Activated CD8-positive, alpha-beta memory T cell treated with anti-CD3 and anti-CD28 coated beads for 4 hours (primary cell): Measurements from ENCODE around the gene TSFM.

Source experiments
- DNase-seq, 2 donors: peaks; one replicate each; pipeline ENCODE4 v3.0.0-alpha.2; 2020; ENCODE audit warnings: low read depth in 2 of 2

Gene TSFM

DNA sequence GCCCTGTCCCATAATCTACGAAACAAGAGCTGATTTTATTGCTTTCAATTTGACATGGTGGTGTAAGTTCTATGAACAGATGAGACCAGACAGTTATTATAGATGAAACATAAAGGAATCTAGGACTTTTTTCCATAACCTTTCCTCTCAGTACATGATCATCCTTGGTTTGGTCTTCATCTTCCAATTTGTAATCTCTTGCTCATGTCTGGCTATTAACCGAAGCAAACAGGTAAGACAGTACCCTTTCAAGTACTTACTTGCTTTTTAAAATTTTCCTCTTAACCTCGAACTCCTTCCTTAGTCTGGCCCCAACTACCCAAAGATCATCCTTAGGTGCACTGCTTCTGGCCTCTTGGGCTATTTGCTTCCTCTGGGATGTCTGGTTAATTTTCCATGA, 36.6 kb upstream of the TSFM start:
- DNase-seq: no peak

DNA sequence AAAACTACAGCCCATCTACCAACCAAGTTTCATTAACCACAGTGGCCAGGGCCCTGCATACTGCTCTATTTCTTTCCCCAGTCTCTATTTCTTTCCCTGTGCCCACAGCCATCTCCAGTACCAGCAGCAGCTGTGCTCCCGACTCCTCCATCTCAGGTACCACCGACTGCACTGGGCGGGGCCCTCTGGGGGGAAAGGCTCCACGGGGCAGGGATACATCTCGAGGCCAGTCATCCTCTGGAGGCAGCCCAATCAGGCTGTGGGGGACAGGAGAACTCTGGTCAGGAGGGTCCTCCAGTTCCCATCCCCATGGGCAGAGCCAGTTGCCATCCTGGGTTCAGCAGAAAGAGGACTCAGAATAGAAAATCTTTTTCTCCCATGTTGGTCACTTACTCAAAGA, 33.5 kb upstream of the TSFM start:
- DNase-seq: no peak

DNA sequence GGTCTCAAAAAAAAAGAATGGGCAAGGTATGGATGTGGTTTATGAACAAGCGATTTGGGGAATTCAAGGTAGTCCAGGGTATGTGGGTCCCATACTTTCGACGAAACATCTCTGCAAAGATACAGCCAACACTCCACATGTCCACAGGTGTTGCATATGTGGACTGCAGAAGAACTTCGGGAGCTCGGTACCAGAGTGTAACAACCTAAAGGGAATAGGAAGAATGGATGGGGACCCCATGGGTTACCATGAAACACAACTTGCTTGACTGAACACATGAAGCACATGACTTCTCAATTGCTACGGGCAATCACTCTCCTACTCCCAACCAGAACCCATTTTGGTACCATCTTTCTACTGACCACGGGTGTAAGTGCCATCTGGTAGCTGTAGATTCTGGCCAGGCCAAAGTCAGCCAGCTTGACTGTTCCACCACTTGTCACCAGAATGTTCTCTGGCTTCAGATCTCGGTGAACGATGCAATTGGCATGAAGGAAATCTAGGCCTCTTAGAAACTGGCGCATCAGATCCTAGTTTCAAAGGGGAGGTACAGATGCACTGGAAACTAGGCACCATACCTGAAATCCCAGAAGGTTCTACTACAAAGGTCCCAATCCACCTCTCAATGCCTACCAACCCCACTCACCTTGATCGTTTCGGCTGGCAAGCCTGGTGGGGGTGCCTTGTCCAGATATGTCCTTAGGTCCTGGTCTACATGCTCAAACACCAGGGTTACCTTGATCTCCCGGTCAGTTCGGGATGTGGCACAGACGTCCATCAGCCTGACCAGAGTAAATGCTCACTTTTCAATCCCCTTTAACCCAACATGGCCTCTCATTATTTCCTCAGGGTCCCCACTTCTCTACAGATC, 31.8 kb upstream of the TSFM start:
- DNase-seq: no peak

DNA sequence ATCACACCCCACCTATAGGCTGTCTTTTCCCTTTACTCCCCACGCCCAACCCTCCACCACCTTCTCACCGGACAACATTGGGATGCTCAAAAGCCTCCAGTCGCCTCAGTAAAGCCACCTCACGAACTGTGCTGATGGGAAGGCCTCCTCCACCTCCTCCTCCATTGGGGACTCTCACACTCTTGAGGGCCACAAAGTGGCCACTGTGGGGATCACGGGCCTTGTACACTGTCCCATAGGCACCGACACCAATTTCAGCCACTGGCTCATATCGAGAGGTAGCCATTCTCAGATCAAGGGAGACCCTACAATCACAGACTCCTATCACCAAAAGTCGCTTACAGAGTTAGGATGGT, 31.2 kb upstream of the TSFM start:
- DNase-seq: no peak

DNA sequence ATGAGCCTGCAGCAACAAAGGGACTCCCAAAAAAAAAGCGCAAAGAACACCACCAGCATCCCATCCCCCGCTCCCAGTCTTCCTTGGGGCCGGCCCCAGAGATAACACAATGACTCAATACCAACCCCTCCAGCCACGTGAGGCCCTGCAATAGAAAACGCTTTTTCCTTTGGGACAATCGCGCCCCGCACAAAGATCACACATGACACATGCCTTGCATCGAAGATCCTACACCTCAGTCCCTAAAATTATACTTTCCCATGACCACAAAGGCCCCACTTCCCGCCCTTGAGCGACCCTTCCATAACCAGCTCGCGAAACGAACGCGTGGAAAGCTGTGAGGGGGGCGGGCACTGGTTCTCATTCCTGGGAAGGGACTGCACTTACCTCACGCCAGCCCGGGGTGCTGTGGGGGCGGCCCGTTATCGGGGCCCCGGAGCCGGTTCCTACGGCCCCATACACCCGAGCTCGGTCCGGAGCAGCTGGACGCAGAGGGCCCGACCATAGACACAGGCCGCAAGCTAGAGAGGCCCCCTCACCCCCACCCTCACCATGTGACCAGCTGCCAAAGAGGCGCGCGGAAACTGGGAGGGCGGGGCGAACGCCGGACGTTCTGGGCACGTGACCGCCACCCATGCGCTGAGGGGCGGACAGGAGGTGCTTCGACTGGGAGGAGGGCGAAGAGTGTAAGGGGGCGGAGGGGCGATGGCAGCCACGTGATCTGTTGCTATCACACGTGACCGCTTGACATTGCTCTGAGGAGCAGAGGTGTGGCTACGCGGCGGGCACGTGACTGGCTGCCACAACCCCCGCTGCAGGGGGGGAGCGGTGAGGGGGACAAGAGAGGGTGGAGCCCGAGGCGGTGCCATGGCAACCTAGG, 30.6 kb upstream of the TSFM start, which contains the start of gene CDK4:
Gene CDK4 (minus strand): TSS at position 523 of the 880 bp plus-strand sequence. CDS start 593 bp downstream, outside the sequence.
- peak; percentile 97 to 99 for DNase-seq

DNA sequence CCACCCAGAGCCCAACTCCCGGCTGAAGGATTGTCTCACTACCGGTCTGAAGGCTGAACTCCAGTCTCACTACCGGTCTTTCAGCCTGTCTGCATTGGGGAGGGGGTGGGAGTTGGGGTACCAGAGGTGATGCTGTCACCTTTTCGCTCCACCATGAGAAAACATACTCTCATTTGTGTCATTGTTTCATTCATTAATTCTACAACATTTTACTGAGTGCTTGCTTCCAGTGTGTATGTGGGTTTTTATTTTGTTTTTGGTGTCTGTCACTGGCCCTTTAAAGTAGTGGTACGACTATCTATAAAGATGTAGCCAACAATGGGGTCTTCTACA, 30.0 kb upstream of the TSFM start:
- DNase-seq: no peak

DNA sequence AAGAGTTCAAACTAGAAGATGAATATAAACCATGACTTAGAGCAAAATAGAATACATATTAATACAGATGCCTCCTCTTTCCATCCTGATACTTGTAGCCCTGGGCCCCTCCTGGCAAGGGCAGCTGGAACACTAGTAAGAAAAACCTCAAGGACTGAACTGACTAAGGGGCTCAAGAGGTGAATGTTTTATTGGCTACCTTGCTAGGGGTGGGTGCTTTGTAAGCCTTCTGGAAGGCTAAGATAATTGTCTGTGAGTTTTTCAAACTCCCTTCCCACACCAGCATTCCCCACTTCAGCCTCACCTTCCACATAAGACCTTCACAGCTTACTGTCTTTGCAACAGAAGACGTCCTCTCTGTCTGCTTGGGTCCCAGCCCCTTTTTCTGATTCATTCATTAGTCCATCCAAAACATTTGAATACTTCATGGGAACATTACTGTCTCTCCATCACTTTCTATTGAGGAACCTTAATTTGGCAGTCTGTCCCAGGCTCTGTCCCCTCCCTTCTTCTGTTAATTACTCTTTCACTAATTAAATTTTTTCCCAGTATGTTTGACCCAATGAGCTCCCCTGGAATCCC, 28.7 kb upstream of the TSFM start:
- no peak for DNase-seq

DNA sequence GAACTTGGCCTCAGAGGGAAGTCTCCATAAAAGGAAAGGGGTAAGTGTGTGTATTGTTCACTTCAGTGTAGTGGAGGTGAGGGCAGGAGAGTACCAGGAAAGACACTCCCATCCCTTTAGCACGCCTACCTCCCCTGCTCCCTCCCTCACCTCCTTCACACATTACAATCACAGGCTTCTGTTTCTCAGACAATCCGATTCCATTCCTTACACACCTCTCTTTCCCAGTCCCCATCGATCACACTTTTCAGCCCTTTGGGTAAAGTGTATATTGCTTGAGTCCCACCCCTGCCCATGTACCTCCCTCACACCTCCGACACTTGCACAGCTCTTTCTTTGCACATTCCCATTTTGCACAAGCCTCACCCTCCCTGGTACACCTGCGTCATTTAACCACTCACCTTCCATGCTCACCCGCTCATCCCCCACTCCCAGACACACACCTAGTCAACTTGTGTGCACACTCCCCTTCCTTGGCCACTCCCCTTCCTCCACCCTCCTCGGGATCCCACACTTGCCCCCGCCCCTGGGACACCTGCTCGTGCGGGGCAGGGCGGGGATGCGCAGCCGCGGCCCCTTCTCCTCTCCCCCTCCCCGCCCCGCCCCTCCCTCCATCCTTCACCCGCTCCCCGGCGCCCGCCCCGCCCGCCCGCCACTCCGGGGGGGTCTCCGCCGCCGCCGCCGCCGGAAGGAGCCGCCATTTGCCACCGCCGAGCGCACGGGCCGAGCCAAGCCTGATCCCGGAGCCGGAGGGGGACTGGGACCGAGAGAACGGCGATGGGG, 28.0 kb upstream of the TSFM start, which contains the start of gene MARCHF9:
Gene MARCHF9 (plus strand): TSS at position 693 of the 783 bp plus-strand sequence. CDS start 426 bp downstream, outside the sequence.
- DNase-seq: peak; percentile 60 to 71

DNA sequence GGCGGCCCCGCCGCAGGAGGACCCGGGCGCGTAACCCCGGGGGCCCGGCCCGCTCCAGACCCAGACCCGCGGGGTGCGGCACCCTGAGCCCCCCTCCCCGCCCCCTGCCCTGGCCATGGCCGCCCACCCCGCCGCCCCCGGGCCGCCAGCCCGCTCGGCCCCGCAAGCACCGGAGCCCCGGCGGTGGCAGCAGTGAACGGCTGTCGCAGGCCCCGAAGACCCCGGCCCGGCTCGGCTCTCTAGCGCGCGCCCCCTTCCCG, 27.5 kb upstream of the TSFM start:
- no peak for DNase-seq

DNA sequence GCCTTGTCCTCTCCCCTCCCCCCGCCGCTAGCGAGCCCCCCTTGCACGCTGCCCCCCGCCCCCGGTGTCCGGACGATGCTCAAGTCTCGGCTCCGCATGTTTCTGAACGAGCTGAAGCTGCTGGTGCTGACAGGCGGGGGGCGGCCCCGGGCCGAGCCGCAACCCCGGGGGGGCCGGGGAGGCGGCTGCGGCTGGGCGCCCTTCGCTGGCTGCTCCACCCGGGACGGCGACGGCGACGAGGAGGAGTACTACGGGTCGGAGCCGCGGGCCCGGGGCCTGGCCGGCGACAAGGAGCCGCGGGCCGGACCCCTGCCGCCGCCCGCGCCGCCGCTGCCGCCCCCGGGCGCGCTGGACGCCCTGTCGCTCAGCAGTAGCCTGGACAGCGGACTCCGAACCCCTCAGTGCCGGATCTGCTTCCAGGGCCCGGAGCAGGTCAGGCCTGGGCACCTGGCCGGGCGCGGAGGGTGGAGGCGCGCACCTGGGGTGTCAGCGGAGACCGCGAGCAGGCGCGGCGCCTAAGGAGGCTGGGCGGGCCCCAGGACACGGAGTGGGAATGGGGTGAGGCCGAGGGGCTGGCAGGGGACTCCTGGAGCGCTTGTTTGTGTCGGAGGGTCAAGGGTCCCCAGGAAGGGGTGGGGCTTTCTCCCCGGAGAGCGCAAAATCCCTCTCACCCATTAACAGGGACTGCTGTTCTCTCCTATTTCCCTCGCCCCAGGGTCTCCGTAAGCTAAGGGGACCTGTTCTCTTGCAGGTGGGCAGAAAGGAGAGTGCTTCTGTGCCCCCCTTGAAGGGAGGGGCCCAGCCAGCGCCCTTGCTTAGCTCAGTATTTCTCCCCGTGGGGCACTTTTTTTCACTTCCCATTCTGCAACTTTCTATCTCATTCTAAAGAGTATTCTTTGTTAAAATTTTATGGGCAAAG, 26.9 kb upstream of the TSFM start:
- DNase-seq: no peak

DNA sequence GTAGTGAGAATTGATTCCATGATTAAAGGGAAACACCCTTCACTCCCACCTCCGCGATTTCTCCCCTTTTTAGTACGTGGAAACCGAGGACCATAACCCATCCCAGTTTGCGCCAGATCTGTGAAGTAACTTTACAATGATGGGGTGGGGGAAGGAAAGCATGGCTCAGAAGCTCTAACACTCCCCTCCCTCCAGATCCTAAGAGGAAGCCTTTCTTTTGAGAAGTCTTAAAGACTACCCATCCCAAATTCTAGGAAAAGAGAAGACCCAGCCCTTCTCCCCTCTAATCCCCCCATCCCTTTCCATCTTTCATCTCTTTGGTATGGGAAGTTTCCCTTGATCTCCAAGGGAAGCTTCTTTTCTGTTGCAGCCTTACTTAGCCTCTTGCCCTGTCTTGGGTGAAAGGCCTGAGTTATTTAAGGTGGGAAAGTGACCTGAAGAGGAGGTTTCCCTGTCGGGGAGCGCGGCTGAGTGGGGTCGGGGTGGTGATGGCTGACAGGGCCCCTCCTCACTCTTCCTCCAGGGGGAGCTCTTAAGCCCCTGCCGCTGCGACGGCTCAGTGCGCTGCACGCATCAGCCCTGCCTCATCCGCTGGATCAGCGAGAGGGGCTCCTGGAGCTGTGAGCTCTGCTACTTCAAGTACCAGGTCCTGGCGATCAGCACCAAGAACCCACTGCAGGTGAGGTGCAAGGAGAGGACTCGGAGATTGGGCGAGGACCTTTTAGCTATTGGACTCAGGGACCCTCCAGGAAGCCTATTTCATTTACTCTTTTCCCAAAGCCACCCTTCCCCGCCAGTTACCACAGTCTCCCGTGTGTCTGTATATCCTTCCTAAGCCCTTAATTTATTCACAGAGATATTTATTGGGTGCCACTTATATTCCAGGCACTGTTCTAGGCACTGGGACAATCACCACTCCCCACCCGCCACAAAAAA, 25.9 kb upstream of the TSFM start:
- peak in 1 of 2 donors; percentile 48 for DNase-seq

DNA sequence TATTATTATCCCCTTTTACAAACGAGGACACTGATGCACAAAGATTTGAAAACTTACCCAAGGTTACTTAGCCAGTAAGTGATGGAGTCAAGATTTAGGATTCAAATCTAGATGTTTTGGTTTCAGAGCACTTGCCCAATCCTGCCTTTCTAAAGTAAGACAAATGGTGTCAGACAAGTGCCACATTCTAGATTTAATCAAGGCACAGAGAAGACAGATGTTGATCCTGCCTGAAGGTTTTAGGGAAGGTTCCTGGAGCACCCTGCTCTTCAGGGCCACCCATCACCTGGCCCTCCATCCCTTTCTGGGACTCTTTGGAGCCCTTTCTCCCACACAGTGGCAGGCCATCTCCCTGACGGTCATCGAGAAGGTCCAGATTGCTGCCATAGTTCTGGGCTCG, 24.8 kb upstream of the TSFM start:
- no peak for DNase-seq

DNA sequence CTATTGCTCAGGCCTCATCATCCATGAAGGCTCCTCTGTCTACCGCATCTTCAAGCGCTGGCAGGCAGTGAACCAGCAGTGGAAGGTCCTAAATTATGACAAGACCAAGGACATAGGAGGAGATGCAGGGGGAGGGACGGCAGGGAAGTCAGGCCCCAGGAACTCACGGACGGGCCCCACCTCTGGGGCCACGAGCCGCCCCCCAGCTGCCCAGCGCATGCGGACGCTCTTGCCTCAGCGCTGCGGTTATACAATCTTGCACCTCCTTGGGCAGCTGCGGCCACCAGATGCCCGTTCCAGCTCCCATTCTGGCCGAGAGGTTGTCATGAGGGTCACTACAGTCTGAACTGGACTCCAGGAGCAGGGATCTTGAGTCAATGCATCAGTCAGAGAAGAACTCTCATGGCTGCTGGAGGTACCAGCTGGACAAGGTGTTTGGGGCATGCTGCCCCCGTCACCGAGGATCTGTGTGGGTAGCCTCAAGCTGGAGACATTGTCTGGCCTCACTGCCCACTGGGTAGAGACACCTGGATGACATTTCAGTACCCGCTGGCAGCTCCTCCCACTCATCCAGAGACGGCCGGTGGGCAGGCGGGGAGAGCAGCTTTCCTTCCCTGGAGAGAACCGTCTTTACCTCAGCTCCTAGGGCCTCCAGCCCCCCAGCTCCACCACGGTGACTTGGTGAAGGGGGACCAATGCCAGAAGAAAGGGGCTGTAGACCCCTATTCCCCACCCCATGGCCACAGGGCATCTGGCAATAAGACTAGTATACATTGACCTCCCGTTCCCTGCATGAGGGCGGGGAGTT, 23.8 kb upstream of the TSFM start:
- no peak for DNase-seq

DNA sequence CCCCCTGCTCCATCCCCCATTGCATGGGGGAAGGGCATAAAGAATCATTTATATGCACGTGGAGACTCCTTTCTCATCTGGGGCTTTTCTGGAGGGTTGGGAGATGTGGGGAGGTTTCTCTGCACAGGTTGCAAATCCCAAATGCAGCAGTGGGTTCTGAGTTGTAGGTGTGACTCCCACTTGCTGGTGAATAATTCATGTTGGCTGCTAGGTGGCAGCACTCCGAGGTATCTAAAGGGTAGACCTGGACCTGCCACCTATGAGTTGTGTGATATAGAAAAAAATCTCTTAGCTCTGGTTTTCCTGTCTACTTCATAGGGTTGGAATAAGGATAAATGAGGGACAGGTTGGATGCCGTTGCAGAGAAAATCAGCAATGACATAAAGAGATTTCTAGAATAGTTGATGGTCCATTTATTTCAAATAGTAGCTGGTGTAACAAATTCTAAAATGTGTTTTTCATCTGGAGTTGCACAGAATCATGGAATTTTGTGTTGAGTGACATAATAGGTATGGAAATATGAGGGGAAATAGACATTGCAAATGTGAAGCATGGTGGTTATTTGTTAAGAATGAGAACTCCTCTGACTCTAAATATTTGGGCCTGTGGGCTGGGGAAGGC, 23.1 kb upstream of the TSFM start:
- no peak for DNase-seq

DNA sequence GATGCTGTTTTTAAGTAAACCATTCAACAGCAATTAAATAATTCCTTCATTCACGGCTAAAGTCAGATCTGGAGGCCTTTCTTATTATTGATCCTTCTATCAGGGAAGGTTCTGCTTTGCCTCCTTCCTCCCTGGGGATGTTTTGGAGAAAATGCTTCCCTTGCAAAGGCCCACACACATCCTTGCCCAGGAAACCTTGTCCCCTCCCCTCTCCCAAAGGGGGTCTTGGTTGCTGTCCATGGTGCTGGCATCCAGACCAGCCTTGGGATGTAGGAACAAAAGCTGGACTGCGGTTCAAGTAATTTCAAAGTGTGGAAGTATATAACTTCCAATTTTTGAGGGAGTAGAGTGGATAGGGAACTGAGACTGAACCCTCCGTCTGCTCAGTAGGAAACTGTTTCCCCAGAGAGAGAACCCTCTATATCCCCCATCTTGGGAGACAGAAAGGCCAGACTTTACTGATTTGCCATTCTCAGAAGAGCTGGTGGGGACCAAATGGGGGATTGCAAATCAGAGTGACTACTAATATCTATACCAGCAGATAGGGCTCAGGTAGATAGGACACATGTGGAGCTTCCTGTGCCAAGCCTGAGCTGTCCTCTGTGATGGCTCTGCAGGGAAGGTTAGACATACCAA, 22.1 kb upstream of the TSFM start:
- no peak for DNase-seq

DNA sequence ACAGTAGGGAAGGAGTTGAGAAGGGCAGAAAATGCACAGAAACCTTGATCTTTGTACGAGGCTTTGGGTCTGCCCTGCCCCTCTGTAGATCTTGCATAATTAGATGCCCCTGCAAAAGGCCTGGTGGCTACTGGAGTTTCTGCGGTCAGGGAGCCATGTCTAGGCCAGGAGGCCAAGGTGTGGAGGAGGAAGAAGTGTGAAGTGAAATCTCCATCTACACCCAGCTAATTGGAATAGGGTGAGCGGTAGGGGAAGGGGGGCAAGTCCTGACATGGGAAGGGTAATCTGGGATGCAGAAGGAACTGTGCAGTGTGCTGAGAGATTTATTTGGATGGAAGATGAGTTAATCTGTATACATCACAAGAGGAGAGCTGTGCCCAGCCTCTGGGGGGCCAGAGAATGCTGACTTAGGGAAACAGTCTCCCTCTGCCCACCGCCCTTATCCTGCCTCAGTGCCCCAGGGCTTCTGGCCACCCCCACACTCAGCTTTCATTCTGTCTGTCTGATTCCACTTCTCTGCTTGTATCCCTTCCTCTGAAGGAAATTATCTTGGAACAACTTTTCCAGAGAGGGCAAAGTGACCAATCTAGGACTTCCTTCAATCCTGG, 21.1 kb upstream of the TSFM start:
- no peak for DNase-seq

DNA sequence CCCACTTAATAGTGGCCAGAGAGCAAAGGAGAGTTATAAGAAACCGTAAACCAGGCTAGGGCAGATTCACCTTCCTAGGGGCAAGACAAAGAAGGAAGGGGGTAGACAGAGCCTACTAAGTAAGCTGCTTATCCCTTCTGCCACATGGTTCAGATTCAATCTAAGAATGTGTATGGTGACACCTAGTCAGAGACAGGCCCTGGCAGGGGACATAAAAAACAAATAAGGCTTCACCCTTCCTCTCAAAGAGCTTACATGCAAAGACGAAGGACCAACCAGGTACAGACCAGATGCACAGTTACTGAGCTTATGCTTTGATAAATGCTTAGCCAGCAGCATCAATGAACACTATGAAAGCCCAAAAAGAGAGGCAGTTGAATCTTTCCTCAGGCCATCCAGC, 20.1 kb upstream of the TSFM start:
- no peak for DNase-seq
